ENCODE data around the gene RTP3.

Gene RTP3

GRCh38 chr3:46466871-46467403, 30.8 kb upstream of the RTP3 start:
- ChIA-PET POLR2A (no interaction called here), CTCF (interaction anchor here (1.5 to 3.7 kb wide), 2 partner anchors 21 to 25 kb away, joined by 5 to 10 read pairs; no protein-coding TSS in a partner anchor)
- no peak overlapping the region for H3K4me3 ChIP-seq (ENCODE audit: low read depth, low read length)
- TF ChIP-seq, protein P1, sequence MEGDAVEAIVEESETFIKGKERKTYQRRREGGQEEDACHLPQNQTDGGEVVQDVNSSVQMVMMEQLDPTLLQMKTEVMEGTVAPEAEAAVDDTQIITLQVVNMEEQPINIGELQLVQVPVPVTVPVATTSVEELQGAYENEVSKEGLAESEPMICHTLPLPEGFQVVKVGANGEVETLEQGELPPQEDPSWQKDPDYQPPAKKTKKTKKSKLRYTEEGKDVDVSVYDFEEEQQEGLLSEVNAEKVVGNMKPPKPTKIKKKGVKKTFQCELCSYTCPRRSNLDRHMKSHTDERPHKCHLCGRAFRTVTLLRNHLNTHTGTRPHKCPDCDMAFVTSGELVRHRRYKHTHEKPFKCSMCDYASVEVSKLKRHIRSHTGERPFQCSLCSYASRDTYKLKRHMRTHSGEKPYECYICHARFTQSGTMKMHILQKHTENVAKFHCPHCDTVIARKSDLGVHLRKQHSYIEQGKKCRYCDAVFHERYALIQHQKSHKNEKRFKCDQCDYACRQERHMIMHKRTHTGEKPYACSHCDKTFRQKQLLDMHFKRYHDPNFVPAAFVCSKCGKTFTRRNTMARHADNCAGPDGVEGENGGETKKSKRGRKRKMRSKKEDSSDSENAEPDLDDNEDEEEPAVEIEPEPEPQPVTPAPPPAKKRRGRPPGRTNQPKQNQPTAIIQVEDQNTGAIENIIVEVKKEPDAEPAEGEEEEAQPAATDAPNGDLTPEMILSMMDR (IDR thresholded peaks at IDR 0.05; ENCODE audit: insufficient read depth, low read length, missing control alignments) = no peak
- no peak for DNase-seq (ENCODE audit: low read depth, low spot score)

DNA sequence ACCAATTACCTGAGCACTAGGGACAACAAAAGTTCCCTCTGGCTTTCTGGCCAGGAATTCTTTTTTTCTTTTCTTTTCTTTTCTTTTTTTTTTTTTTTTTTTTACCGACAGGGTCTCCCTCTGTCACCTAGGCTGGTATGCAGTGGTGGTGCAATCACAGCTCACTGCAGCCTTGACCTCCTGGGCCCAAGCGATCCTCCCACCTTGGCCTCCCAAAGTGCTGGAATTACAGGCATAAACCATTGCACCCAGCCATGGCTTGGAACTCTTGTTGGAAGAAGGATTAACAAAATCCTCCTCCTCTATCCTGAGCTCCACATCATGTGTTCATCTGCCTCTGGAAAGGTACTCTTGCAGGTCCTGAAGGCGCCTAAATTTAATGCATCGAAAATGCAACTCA, 30.2 kb upstream of the RTP3 start:
- TF ChIP-seq, protein P1 (IDR thresholded peaks at IDR 0.05; ENCODE audit: insufficient read depth, low read length, missing control alignments) = no peak
- ChIA-PET CTCF (interaction anchor here (1.8 to 2.5 kb wide), 2 partner anchors 21 to 24 kb away, joined by 7 to 13 read pairs; no protein-coding TSS in a partner anchor), POLR2A (no interaction called here)
- DNase-seq (ENCODE audit: low read depth, low spot score) = no peak
- H3K4me3 ChIP-seq (ENCODE audit: low read depth, low read length) = no peak overlapping the region

DNA sequence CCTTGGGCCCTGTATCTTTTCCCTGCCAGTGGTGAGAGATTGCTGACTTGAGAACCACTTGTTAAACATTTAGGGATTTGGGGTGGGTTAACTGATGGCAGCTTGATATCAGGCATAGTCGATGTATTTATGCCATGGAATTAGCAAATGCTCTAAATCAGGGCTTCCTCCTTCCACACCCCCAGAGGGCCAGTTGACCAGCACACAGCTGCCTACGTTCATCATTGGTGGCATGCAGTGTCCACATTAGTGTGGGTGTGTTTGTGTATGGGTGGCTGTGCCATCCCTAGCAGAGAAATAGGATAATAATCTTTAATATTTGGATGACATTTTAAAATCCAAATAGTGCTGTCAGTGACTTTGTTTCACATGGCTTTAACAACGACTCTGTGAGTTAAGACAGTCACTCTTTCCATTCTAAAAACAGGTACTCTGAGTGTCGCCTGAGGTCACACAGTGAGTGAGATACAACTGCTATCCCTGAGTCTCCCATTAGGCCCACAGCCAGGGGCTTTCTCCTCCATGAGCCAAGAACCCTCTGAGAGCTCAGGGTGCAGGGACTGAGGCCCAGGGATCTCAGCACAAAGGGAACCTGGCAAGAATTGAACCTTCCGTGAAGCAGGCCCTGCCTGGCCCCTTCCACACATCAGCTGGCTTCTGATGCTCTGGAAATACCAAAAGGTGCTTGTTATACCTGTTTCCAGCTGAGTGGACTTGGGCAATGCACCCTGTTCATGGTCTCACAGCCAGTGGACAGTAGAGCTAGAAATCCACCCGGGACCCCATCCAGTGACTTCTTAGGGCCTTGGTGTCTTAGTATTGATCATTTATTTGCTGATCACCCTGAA, 28.8 kb upstream of the RTP3 start:
- no peak for DNase-seq (ENCODE audit: low read depth, low spot score)
- ChIA-PET CTCF (interaction anchor here (1.8 to 2.5 kb wide), 2 partner anchors 19 to 25 kb away, joined by 7 to 13 read pairs; no protein-coding TSS in a partner anchor), POLR2A (no interaction called here)
- no peak overlapping the region for H3K4me3 ChIP-seq (ENCODE audit: low read depth, low read length)
- TF ChIP-seq, protein P1 (IDR thresholded peaks at IDR 0.05; ENCODE audit: insufficient read depth, low read length, missing control alignments) = no peak

GRCh38 chr3:46469680-46470357, 28.0 kb upstream of the RTP3 start:
- DNase-seq (ENCODE audit: low read depth, low spot score) = no peak
- CTCF ChIA-PET = interaction anchor here (0.9 to 2.5 kb wide), 3 partner anchors 19 to 162 kb away, joined by 3 to 13 read pairs (median 3); no protein-coding TSS in a partner anchor
- POLR2A ChIA-PET = no interaction called here
- H3K4me3 ChIP-seq (ENCODE audit: low read depth, low read length) = no peak overlapping the region
- TF ChIP-seq, protein P1 (IDR thresholded peaks at IDR 0.05; ENCODE audit: insufficient read depth, low read length, missing control alignments) = no peak

DNA sequence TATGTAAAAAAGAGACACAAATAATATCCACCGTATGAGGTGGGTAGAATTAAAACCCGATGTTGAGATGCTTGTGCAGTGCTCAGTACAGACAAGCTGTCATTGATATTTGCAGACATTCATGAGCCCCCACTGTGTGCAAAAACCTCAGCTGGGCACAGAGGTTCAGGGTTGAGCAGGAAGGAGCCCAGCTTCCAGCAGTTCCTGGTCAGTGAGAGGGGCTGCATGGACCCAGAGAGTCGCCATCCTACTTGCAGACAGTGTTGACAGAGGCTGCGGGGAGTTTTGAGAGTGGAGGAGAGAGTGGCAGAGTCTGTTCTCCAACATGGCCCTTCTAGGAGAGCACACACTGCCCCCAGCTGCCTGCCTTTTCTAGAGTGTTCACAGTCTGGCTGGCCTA, 26.9 kb upstream of the RTP3 start:
- POLR2A ChIA-PET = no interaction called here
- no peak for DNase-seq (ENCODE audit: low read depth, low spot score)
- TF ChIP-seq, protein P1 (IDR thresholded peaks at IDR 0.05; ENCODE audit: insufficient read depth, low read length, missing control alignments) = no peak
- CTCF ChIA-PET = interaction anchor here (0.8 to 1.4 kb wide), 3 partner anchors 21 to 161 kb away, joined by 3 read pairs; no protein-coding TSS in a partner anchor
- H3K4me3 ChIP-seq (ENCODE audit: low read depth, low read length) = no peak overlapping the region
